Hematopoietic multipotent progenitor cell (in vitro differentiated cells): ENCODE data around the gene S100A1. TPM values are rescaled to one million over a fixed set of nuclear protein-coding genes. Genes with fewer than 3 reads are reported as not detected.

Source experiments
- DNase-seq, 3 donors: peaks; one replicate each; pipeline ENCODE4 v3.0.0-alpha.2; 2011 to 2015; ENCODE audit warnings: low read depth in 2 of 3, low spot score in 2 of 3
- total RNA-seq: library from RNA; depleted of rRNA; stranded (reverse); fragments of >200 nt; gene quantifications from one replicate; pipeline ENCODE4 v1.2.3, GENCODE V29; 2012

Gene S100A1
- total RNA-seq, 1 donor: 0.54 TPM

DNA sequence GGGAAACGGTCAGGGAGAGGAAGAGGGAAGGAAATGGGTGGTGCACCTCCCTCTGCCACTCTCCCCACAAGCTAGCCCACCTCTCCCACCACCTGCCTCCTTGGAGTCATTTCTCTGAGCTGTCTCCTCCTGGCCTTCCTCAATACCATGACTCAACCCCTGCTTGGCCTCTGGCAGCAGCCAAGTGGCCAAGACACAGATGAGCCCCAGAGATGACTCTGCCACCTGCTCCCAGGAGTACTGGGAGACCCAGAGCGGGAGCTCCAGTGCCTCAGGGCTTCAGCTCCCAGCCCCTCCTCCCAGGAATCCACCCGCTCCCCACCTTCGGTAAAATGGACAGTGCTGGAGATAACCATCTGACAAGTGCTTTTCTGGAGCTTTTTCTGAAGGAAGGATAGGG lies 17.9 kb upstream of the S100A1 start:
- no peak for DNase-seq

- no peak for DNase-seq
Measured at GRCh38 chr1:153610811-153611301, 17.4 kb upstream of the S100A1 start.

- DNase-seq: no peak
Measured at GRCh38 chr1:153611356-153611755, 16.9 kb upstream of the S100A1 start.

GRCh38 chr1:153612111-153612754 lies 16.0 kb upstream of the S100A1 start:
- no peak for DNase-seq

GRCh38 chr1:153612755-153613331 lies 15.4 kb upstream of the S100A1 start, which contains the start of gene S100A16:
S100A16 (minus strand) TSS chr1:153613137; CDS start chr1:153608151, 4,986 bp downstream.
- DNase-seq: no peak

DNA sequence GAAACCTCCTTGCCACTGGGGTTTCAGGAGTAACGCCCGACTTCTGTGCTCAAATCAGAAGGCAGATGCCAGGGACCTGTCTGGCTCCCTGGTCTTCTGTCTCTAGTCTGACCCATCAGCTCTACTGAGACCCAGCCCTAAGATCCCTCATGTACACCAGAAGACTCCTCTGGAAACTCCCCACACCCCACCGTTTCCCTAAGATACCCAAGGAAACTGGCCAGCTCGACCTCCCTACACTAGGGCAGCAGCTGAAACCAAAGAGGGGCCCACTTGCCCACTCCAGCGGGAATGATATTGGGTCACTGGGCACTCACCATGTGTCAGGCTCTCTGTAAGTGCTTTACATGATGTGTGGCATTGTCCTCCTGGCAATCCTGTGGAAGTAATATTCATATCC lies 14.8 kb upstream of the S100A1 start:
- DNase-seq: no peak

- DNase-seq: no peak
Measured at GRCh38 chr1:153614189-153614900, 13.9 kb upstream of the S100A1 start.

GRCh38 chr1:153614906-153615305 lies 13.3 kb upstream of the S100A1 start:
- no peak for DNase-seq

- no peak for DNase-seq
Measured at GRCh38 chr1:153615406-153615805, 12.8 kb upstream of the S100A1 start.

GRCh38 chr1:153616144-153616916 lies 11.9 kb upstream of the S100A1 start, which contains the start of gene S100A14:
S100A14 (minus strand) TSS chr1:153616325; CDS start chr1:153615858, 467 bp downstream.
- DNase-seq: no peak

DNA sequence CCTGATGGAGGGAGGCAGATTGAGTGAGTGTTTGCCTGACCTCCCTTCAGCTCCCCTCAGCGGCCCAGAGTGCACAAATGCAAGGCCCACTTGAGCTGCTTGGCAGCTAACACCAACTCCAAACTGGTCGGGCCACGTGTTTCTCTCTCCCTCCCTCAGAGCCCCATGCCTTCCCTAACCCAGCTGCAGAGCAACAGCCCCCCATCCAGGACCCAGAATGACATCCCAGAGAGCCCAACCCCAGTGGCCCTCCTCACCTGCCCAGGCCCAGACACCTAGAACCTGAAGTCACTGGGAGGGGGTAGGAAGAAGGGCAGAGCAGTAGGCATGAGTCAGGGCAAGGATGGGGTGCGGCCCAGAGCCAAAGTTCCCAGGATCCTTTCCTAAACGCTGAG lies 11.3 kb upstream of the S100A1 start:
- no peak for DNase-seq

DNA sequence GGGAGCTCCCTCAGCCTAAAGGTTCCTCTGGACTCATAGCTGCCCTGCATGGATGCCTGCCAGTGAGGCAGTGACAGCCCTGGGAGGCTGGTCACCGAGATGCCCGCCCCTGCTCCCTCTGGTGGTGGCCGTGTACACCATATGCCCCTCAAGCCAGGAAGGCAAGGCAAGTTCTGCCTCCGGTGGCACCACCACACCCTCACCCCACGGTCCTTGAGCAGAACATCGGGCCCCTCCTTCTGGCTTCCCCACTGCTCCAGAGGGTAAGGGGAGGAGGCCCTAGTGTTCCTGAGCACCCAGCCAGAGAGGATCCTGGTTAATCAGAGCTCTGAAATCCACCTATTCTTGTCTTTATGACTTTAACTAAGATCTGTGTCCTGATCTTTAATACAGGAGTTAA lies 10.6 kb upstream of the S100A1 start:
- peak in 2 of 3 donors; percentile 34 to 47 for DNase-seq

GRCh38 chr1:153619171-153619570 lies 9.1 kb upstream of the S100A1 start:
- DNase-seq: no peak

GRCh38 chr1:153623101-153623500 lies 5.1 kb upstream of the S100A1 start:
- DNase-seq: no peak

DNA sequence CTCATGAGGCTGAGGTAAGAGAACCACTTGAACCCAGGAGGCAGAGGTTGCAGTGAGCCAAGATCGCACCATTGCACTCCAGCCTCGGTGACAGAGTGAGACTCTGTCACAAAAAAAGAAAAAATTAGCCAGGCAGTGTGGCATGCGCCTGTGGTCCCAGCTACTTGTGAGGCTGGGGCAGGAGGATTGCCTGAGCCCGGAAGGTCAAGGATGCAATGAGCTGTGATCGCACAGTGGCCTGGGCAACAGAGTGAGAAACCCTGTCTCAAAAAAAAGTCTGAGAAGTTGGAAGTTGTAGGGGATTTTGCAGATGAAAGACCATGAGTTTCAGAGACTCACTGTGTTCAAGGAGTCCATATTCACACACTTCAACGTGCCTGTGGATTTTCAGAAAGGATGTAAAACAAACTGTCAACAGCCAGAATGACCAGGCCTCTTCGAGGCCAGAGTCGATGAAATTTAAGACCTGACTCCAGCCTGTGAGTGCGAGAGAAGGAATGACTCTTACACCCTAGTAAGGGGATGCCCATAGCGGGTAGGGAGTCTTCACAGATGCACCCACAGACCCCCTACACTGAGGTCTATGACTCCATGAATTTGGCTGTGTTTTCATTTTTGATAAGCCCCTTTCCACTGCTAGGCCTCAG lies 3.1 kb upstream of the S100A1 start:
- no peak for DNase-seq

DNA sequence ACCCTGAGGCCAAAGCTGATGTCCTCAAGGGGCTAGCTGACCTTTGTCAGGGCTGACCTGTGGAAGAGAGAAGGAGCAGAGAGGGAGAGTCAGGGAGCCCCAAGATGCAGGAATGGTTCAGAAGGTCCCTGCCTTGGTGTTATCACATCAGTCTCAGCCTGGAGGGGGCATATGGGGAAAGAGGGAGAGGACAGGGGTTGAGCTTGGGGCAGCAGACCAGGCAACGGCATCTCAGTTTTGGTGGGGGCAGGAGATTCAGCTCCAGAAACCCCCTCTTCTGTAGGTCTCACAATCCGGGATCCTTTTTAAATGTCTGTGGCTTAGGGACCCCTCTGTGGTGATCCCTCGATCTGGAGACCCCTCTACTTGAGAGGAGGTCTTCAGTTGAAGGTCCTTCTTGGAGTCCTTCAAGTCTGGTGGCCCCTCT lies 1.7 kb upstream of the S100A1 start:
- DNase-seq: no peak

DNA sequence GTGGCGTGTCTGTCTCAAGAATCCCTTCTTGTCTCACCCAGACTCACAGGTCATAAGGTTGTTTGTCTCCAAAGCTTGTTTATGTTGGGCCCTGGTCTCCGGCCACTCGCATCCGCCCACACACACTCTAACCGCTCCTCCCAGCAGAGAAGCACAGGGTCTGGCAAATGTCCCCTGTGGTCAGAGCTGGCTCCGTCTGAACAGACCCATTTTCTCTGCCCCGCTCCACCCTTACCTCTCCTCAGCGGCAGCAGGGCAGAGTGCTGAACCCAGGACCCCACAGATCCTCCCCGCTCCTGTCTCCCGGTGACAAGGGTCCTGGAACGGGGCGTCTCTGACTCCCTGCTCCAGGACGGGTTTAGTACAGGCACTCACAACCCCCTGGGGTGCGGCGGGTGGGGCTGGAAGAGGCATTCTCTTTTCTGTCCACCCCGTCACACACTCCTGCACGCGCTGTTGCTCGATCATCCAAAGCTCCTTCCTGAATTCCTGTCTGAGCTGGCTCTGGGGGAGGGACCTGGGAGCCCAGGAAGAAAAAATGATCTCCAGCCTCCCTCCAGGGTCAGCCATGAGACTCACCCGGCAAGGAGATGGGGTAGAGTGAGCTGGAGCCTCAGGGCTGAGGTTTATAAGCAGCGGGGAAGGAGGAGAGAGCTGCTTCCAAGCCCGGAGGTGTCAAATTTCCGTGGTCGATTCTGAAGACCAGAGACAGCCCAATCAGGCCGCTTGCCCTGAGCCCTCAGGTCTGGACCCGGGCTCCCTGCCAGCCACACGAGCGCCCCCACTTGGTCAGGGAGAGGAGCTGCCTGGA lies 1.1 kb upstream of the S100A1 start, which contains the start of gene S100A13:
TSS of gene S100A13 (minus strand) at position 602 of the 811 bp plus-strand sequence. CDS start 1,033 bp downstream, outside the sequence.
- DNase-seq: peak in 2 of 3 donors; percentile 44 to 62

GRCh38 chr1:153628638-153629342 lies 556 bp downstream of the S100A1 start:
- DNase-seq: no peak

GRCh38 chr1:153629343-153629665 lies 1.1 kb downstream of the S100A1 start:
- DNase-seq: no peak
